Medulla oblongata (tissue), 1 donor: ENCODE data around the gene KLHL22.
"Not testable (repeated sequence)": the region's sequence is repeated elsewhere in the genome, so short reads cannot be mapped to it uniquely, and the experiment has no call there.

Experiments used
- DNase-seq: peaks from one replicate; pipeline ENCODE4 v3.0.0-alpha.2; 2015; ENCODE audit errors: extremely low spot score

KLHL22 gene

GRCh38 chr22:20422271-20423007, 73.2 kb downstream of the KLHL22 start:
- DNase-seq = no peak

- DNase-seq = no peak
Observed at GRCh38 chr22:20421507-20421874, 74.1 kb downstream of the KLHL22 start.

- DNase-seq = no peak
Observed at GRCh38 chr22:20420157-20420842, 75.3 kb downstream of the KLHL22 start.

GRCh38 chr22:20419664-20419951, 76.0 kb downstream of the KLHL22 start:
- no peak for DNase-seq

GRCh38 chr22:20418211-20418788, 77.3 kb downstream of the KLHL22 start:
- peak; percentile 87 for DNase-seq

GRCh38 chr22:20415699-20416098, 79.9 kb downstream of the KLHL22 start:
- not testable (repeated sequence) for DNase-seq

- DNase-seq = not testable (repeated sequence)
Observed at GRCh38 chr22:20415241-20415640, 80.4 kb downstream of the KLHL22 start.

- DNase-seq = no peak
Observed at GRCh38 chr22:20414450-20414849, 81.1 kb downstream of the KLHL22 start.

- no peak for DNase-seq
Observed at GRCh38 chr22:20414059-20414440, 81.5 kb downstream of the KLHL22 start.

- no peak for DNase-seq
Observed at GRCh38 chr22:20413217-20414058, 82.2 kb downstream of the KLHL22 start.

GRCh38 chr22:20412474-20413216, 83.0 kb downstream of the KLHL22 start:
- no peak for DNase-seq

- not testable (repeated sequence) for DNase-seq
Observed at GRCh38 chr22:20409385-20409784, 86.2 kb downstream of the KLHL22 start.

- DNase-seq = no peak
Observed at GRCh38 chr22:20408891-20409290, 86.7 kb downstream of the KLHL22 start.

- DNase-seq = no peak
Observed at GRCh38 chr22:20407829-20408228, 87.8 kb downstream of the KLHL22 start.

GRCh38 chr22:20406686-20407408, 88.7 kb downstream of the KLHL22 start:
- no peak for DNase-seq

GRCh38 chr22:20405931-20406685, 89.5 kb downstream of the KLHL22 start:
- DNase-seq = no peak

GRCh38 chr22:20405291-20405930, 90.2 kb downstream of the KLHL22 start:
- no peak for DNase-seq

GRCh38 chr22:20404881-20405280, 90.7 kb downstream of the KLHL22 start:
- no peak for DNase-seq

GRCh38 chr22:20403779-20404140, 91.8 kb downstream of the KLHL22 start:
- DNase-seq = no peak
